ENCODE data around the gene RASSF5.
"Not testable (repeated sequence)": the region's sequence is repeated elsewhere in the genome, so short reads cannot be mapped to it uniquely, and the experiment has no call there.

Gene RASSF5

DNA sequence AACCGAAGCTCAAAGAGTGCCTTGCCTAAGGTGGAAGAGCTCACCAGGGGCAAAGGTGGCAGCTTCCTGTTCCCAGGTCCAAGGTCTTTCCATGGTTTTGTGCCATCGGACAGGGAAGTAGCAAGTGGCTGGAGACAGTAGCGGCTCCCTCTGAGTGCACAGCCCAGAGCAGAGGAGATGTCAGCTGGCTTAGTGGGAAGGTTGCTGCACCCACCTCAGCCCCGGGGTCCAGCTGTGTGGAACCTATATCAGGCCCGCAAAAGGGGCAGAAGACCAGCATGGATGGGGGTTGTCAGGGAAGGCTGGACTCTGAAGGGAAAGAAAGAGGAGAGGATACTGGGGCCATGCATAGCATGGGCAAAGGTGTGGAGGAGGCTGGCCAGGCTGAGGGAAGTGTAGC is 30.2 kb upstream of the RASSF5 start:
- no peak for DNase-seq

- no peak for DNase-seq
These were observed 29.6 kb upstream of the RASSF5 start for GRCh38 chr1:206477581-206478380.

DNA sequence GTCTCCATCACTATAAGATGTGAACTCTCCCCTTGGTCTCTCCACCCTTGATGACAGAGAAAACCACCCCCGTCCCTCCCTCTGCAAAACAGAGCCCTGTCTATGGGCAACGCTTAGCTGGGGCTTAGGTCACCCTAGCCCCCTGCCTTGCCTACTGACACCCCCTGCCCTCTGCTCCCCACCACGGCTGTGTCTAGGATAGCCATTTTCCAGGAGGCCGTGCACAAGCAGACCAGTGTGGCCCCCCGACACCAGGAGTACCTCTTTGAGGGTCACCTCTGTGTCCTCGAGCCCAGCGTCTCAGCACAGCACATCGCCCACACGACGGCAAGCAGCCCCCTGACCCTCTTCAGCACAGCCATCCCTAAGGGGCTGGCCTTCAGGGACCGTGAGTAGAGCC is 28.6 kb upstream of the RASSF5 start:
- DNase-seq = no peak

GRCh38 chr1:206479183-206480125 is 27.9 kb upstream of the RASSF5 start:
- peak; percentile 48 to 53 for DNase-seq

DNA sequence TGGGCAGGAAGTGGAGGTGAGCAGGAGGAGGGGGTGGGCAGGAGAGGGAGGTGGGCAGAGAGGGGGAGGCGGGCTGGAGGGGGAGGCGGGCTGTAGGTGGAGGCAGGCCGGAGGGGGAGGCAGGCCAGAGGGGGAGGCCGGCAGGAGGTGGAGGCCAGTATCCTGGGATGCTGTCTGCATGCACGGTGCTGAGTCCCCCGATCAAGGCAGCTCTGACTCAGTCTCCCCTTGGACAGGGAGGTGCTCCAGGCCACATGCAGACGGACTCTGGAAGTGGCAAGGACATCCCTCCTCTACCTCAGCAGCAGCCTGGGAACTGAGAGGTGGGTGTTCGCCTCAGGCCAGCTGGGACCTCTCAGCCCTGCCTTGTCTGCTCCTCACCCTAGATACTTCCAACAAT is 27.1 kb upstream of the RASSF5 start:
- DNase-seq = no peak

DNA sequence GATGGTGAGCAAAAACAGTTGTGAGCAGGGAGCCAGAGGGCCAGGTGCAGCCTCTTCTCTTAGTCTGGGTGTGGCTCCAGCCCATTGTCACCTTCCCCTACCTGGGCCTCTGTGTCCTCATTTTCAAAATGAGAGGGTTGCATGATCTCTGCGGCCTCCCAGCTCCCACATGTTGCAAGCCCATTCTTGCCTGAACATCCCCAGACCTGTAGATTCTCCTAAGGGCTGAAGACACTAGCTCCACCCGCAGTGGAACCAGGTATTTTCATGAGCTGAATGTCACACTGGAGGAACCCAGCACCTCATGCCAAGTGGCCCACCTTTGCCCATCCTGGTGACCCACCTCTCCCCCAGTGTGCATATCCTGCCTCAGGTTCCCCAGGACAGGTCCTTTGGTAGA is 24.7 kb upstream of the RASSF5 start:
- DNase-seq = no peak

DNA sequence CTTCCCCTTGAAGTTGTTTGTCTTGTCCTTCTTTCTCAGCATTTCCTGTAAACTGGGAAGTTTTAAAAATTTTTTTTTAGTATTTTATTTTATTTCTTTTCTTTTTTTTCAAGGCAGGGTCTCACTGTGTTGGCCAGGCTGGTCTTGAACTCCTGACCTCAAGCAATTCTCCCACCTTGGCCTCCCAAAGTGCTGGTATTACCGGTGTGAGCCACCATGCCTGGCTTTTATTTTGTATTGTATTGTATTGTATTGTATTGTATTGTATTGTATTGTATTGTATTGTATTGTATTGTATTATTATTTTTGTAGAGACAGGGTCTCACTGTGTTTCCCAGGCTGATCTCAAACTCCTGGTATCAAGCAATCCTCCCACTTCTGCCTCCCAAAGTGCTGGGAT is 23.5 kb upstream of the RASSF5 start:
- not testable (repeated sequence) for DNase-seq

DNA sequence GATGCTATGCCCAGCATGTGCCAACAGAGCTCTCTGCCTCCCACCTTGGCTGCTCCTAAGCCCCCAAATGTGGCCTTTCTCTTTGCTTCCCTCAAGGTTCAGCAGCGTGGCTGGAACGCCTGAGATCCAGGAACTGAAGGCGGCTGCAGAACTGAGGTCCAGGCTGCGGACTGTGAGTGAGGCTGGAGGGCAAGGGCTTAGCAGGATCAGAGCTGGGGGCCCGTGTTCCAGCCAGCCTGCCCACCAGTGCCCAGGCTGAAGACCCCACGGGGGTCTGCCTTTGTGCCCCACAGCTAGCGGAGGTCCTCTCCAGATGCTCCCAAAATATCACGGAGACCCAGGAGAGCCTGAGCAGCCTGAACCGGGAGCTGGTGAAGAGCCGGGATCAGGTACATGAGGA is 22.4 kb upstream of the RASSF5 start:
- no peak for DNase-seq

- no peak for DNase-seq
These were observed 20.1 kb upstream of the RASSF5 start for GRCh38 chr1:206486995-206487788.

GRCh38 chr1:206487970-206488369 is 19.4 kb upstream of the RASSF5 start:
- no peak for DNase-seq

GRCh38 chr1:206488466-206488865 is 18.9 kb upstream of the RASSF5 start:
- no peak for DNase-seq

GRCh38 chr1:206489980-206490770 is 17.2 kb upstream of the RASSF5 start:
- DNase-seq = peak; percentile 68 to 73

DNA sequence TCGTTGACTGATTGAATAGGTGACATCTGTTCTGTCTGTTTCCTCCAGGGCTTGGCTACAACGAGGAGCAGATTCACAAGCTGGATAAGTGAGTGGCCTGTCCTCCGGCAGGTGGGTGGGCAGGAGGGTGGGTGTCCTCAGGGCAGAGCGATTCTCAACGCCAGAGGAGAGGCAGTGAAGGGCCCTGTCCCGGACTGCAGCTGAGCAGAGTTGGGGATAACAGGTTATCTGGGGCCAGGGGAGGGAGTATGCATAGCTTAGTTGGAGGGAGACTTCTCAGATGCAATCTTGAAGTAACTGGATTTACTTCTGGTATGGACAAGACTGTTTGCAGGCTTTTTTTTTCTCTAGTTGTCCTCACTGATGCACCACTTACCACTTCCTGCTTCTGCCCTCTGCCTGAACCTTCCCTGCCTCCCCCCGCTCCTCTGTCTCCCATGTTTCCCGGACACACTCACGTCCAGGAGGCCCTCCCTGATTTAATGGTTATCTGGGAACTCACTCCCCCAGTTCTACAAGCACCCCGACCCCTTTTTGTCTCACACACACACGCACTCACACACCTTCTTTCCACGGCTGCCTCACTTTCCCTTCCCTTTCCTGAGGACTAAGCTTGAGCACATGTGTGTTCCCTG is 16.4 kb upstream of the RASSF5 start:
- DNase-seq = no peak

DNA sequence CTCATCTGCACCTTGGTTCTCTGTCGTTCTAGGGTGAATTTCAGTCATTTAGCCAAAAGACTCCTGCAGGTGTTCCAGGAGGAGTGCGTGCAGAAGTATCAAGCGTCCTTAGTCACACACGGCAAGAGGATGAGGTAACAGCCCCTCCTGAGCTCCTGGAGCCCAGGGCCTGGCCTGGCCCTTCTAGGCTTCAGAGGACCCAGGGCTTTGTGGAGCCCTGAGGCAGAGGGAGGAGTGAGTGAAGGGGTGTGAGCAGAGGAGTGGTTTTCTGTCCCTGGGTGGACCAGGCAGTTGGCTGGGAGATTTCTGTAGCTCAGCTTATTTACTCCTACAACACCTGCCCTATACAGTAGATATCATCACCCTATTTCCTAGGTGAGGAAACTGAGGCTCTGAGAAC is 15.7 kb upstream of the RASSF5 start:
- no peak for DNase-seq

DNA sequence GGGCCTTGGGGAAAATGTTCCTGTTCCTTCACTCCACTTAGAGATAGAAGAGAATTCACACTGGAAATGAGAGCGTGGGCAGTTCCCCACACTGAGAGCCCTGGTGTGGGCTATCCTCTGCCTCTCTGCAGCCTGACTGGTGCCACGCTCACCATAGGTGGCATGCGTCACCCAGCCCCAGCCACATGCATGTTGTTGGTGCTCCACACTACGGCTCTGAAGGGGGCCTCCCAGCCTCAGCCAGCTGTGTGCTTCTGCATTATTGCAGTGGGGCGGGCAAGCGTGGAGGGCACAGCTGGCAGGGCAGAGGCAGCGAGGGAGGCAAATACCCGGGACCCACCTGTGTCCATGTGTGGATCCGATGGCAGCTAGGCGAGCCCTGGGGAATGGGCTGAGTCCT is 14.7 kb upstream of the RASSF5 start:
- no peak for DNase-seq

GRCh38 chr1:206493279-206493678 is 14.1 kb upstream of the RASSF5 start:
- DNase-seq = no peak

GRCh38 chr1:206495011-206495461 is 12.3 kb upstream of the RASSF5 start:
- no peak for DNase-seq

GRCh38 chr1:206495493-206496046 is 11.8 kb upstream of the RASSF5 start:
- no peak for DNase-seq

- peak; percentile 31 to 44 for DNase-seq
These were observed 11.1 kb upstream of the RASSF5 start for GRCh38 chr1:206496131-206496793.

GRCh38 chr1:206497363-206497762 is 10.0 kb upstream of the RASSF5 start:
- DNase-seq = no peak

- no peak for DNase-seq
These were observed 9.6 kb upstream of the RASSF5 start for GRCh38 chr1:206497774-206498173.

Data from SHP77 (cell line).